ENCODE data around the gene SPATA32.

Gene SPATA32

DNA sequence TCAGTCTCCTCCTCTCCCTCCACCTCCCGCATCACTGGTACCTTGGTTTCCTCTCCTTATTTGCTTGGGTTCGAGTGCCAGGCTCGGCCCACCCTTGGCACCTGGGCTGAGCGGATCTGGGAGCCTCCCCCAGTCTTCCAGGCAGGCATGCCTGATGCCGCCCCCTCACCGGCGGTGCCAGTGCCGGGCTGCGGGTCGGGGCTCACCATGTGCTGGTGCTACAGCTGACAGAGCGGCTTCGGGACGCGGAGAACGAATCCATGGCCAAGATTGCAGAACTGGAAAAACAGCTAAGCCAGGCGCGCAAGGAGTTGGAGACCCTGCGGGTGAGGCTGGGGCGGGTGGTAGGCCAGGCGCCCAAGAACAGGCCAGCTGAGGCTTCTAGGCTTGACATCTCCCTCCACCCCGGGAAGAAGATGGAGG, 21.0 kb downstream of the SPATA32 start:
- Histone ChIP-seq H3K79me2 (ENCODE audit: insufficient read depth, low read length) (peaks cover 11% of the 10 kb centered on the region), H2AFZ (ENCODE audit: low read depth, low read length) (no peak overlapping the region), H3K4me3 (ENCODE audit: low read depth in 1 of 2, low read length in 2 of 2) (no peak overlapping the region), H3K4me1 (ENCODE audit: insufficient read depth, low read length) (no peaks in the 10 kb centered on the region), H3K9me3 (ENCODE audit: insufficient read depth, low read length, severe bottlenecking) (no peaks in the 10 kb centered on the region), H3K36me3 (ENCODE audit: insufficient read depth, low read length) (peaks cover 95% of the 10 kb centered on the region), H3K27ac (ENCODE audit: low read length) (no peak overlapping the region), H4K20me1 (ENCODE audit: insufficient read depth, low read length) (peaks cover 27% of the 10 kb centered on the region), H3K4me2 (ENCODE audit: insufficient read depth, low read length) (no peak overlapping the region), H3K9ac (ENCODE audit: low read depth, low read length) (no peak overlapping the region), H3K27me3 (ENCODE audit: insufficient read depth, low read length, poor library complexity) (no peaks in the 10 kb centered on the region)
- DNase-seq (no peak), ATAC-seq (ENCODE audit: insufficient read depth, low read depth) (no peak)
- TF ChIP-seq EZH2 (IDR thresholded peaks at IDR 0.05; ENCODE audit: borderline replicate concordance, low read depth, low read length, severe bottlenecking) = no peak
- TF ChIP-seq, protein P1, sequence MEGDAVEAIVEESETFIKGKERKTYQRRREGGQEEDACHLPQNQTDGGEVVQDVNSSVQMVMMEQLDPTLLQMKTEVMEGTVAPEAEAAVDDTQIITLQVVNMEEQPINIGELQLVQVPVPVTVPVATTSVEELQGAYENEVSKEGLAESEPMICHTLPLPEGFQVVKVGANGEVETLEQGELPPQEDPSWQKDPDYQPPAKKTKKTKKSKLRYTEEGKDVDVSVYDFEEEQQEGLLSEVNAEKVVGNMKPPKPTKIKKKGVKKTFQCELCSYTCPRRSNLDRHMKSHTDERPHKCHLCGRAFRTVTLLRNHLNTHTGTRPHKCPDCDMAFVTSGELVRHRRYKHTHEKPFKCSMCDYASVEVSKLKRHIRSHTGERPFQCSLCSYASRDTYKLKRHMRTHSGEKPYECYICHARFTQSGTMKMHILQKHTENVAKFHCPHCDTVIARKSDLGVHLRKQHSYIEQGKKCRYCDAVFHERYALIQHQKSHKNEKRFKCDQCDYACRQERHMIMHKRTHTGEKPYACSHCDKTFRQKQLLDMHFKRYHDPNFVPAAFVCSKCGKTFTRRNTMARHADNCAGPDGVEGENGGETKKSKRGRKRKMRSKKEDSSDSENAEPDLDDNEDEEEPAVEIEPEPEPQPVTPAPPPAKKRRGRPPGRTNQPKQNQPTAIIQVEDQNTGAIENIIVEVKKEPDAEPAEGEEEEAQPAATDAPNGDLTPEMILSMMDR (IDR thresholded peaks at IDR 0.05; ENCODE audit: borderline replicate concordance, extremely low read depth, low read length, poor library complexity, severe bottlenecking) = no peak

DNA sequence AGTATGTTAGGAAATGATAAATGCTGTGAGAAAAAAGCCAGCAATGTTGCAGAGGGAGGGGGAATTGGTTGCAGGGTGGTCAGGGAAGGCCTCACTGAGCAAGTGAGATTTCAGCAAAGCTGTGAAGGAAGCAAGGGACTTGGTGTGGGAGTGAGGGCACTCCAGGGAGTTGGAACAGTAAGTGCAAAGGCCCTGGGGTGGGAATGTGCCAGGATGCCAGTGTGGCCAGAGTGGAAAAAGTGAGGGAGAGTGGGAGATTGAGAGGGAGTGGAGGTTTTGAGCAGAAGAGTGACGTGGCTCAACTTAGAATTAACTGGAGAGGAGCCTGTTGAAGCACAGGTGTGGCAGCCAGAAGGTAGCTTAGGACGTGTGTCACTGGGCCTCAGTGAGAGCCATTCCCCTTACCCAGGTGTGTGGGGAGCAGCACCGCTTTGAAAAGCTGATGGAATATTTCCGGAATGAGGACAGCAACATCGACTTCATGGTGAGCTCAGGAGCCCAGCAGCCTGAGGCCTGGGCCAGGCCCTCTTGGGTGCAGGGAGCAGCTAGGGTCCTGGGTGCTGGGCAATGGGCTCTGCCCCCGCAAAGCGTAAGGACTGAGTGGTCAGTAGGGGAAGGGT, 23.6 kb downstream of the SPATA32 start:
- Histone ChIP-seq H3K4me3 (ENCODE audit: low read depth in 1 of 2, low read length in 2 of 2) (no peak overlapping the region), H3K9me3 (ENCODE audit: insufficient read depth, low read length, severe bottlenecking) (no peaks in the 10 kb centered on the region), H3K4me2 (ENCODE audit: insufficient read depth, low read length) (no peak overlapping the region), H3K36me3 (ENCODE audit: insufficient read depth, low read length) (peaks cover 93% of the 10 kb centered on the region), H3K79me2 (ENCODE audit: insufficient read depth, low read length) (peaks cover 31% of the 10 kb centered on the region), H2AFZ (ENCODE audit: low read depth, low read length) (no peak overlapping the region), H3K4me1 (ENCODE audit: insufficient read depth, low read length) (no peaks in the 10 kb centered on the region), H3K27me3 (ENCODE audit: insufficient read depth, low read length, poor library complexity) (no peaks in the 10 kb centered on the region), H4K20me1 (ENCODE audit: insufficient read depth, low read length) (peaks cover 34% of the 10 kb centered on the region), H3K9ac (ENCODE audit: low read depth, low read length) (no peak overlapping the region), H3K27ac (ENCODE audit: low read length) (no peak overlapping the region; the same call in 1 of the 2 replicates)
- TF ChIP-seq, protein P1 (IDR thresholded peaks at IDR 0.05; ENCODE audit: borderline replicate concordance, extremely low read depth, low read length, poor library complexity, severe bottlenecking) = no peak
- TF ChIP-seq EZH2 (IDR thresholded peaks at IDR 0.05; ENCODE audit: borderline replicate concordance, low read depth, low read length, severe bottlenecking) = no peak
- no peak for DNase-seq
- ATAC-seq (ENCODE audit: insufficient read depth, low read depth) = no peak

DNA sequence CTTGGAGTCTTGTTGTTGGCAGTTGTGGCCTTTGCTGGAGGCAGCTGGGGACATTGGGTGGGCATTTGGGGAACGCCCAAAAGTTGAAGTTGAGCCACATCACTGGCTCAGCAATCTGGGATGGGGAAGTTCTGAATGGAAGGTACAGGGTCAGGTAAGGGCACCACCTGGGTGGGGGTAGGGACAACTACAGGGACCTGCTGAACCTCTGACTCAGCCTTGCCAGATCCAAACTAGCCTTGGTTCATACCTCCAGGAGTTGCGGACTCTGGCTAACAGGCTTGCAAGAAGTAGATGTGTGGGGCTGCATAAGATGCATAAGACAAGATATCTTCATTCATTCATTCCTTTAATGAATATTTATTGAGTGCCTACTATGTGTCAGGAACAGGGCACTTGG, 24.2 kb downstream of the SPATA32 start:
- ATAC-seq (ENCODE audit: insufficient read depth, low read depth) (no peak), DNase-seq (no peak)
- TF ChIP-seq EZH2 (IDR thresholded peaks at IDR 0.05; ENCODE audit: borderline replicate concordance, low read depth, low read length, severe bottlenecking) = no peak
- TF ChIP-seq, protein P1 (IDR thresholded peaks at IDR 0.05; ENCODE audit: borderline replicate concordance, extremely low read depth, low read length, poor library complexity, severe bottlenecking) = no peak
- Histone ChIP-seq H3K27me3 (ENCODE audit: insufficient read depth, low read length, poor library complexity) (no peaks in the 10 kb centered on the region), H3K4me2 (ENCODE audit: insufficient read depth, low read length) (no peak overlapping the region), H3K36me3 (ENCODE audit: insufficient read depth, low read length) (peaks cover 93% of the 10 kb centered on the region), H2AFZ (ENCODE audit: low read depth, low read length) (no peak overlapping the region), H3K4me1 (ENCODE audit: insufficient read depth, low read length) (no peaks in the 10 kb centered on the region), H3K27ac (ENCODE audit: low read length) (no peak overlapping the region), H3K79me2 (ENCODE audit: insufficient read depth, low read length) (peaks cover 36% of the 10 kb centered on the region), H3K4me3 (ENCODE audit: low read depth in 1 of 2, low read length in 2 of 2) (no peak overlapping the region), H4K20me1 (ENCODE audit: insufficient read depth, low read length) (peaks cover 40% of the 10 kb centered on the region), H3K9ac (ENCODE audit: low read depth, low read length) (no peak overlapping the region), H3K9me3 (ENCODE audit: insufficient read depth, low read length, severe bottlenecking) (no peaks in the 10 kb centered on the region)

All from DND-41 (cell line).